GM12878 (cell line): ENCODE measurements around the gene ISG15. TPM values are rescaled to one million over a fixed set of nuclear protein-coding genes. Genes with fewer than 3 reads are reported as not detected.

Source experiments
- ATAC-seq: fragments of 200-7000 bp; cut with Tn5 transposase; 3 replicates; pipeline ENCODE4 v1.9.1; 2020; ENCODE audit warnings: mild to moderate bottlenecking, moderate library complexity
- BruUV-seq: library from RNA; stranded (reverse); fragments of 400-500 nt; replicated peaks from 2 replicates; lab custom pipeline; 2021; lab: Mats Ljungman, UMichigan
- CTCF ChIA-PET: fragments of 300-600 bp; sonication (Branson Sonifier 250); formaldehyde crosslinking; extraction: SDS; loops from one replicate; lab custom pipeline; 2021; ENCODE audit warnings: inconsistent platforms; lab: Yijun Ruan, JAX
- POLR2A ChIA-PET: fragments of 350-600 bp; formaldehyde crosslinking; extraction: SDS; loops from one replicate; lab custom pipeline; 2021; ENCODE audit warnings: inconsistent platforms; lab: Charles Lee
- RAD21 ChIA-PET: fragments of 300-600 bp; sonication (Branson Sonifier 250); formaldehyde crosslinking; loops from one replicate; lab custom pipeline; 2023; ENCODE audit warnings: antibody characterized with exemption; ENCODE audit not compliant: unreplicated experiment; lab: Charles Lee
- SMC1A ChIA-PET: fragments of 300-600 bp; sonication (Branson Sonifier 250); formaldehyde crosslinking; loops from one replicate; lab custom pipeline; 2023; ENCODE audit not compliant: unreplicated experiment, uncharacterized antibody; lab: Charles Lee
- DNase-seq: peaks from one replicate; pipeline ENCODE4 v3.0.0-alpha.2; 2011; ENCODE audit warnings: low read depth, low spot score
- FAIRE-seq: peaks from 3 replicates; lab custom pipeline; 2011; peaks lifted over from hg19 to GRCh38; lab: Jason Lieb, UNC
- H2AFZ ChIP-seq: 2 replicates; pipeline ENCODE4 v1.6.0; 2011; ENCODE audit warnings: low read depth, low read length, control low read depth; ENCODE audit not compliant: control insufficient read depth
- H3K27ac ChIP-seq: 2 replicates; pipeline ENCODE4 v1.5.1; 2011; ENCODE audit warnings: control low read depth; ENCODE audit not compliant: control insufficient read depth, insufficient read depth
- H3K27me3 ChIP-seq, 2 experiments: replicated peaks in 1 of 2; 2 replicates each; pipeline versions ENCODE4 v1.6.0 to v1.6.1; 2011; ENCODE audit warnings: low read length in 1 of 2; ENCODE audit not compliant: control insufficient read depth in 2 of 2, insufficient read depth in 2 of 2
- H3K36me3 ChIP-seq, 2 experiments: 2 replicates each; pipeline ENCODE4 v1.5.1; 2011; ENCODE audit warnings: low read length in 1 of 2; ENCODE audit not compliant: control insufficient read depth in 2 of 2, insufficient read depth in 2 of 2
- H3K4me1 ChIP-seq: 2 replicates; pipeline ENCODE4 v1.6.1; 2011; ENCODE audit warnings: mild to moderate bottlenecking, low read length, moderate library complexity, mixed read lengths; ENCODE audit not compliant: control insufficient read depth, insufficient read depth
- H3K4me2 ChIP-seq: 2 replicates; pipeline ENCODE4 v1.6.0; 2011; ENCODE audit warnings: control low read depth; ENCODE audit not compliant: control insufficient read depth, insufficient read depth
- H3K4me3 ChIP-seq: fragments of 200-600 bp; sonication (generic); 2 replicates; pipeline ENCODE4 v1.5.1; 2016
- H3K79me2 ChIP-seq: 2 replicates; pipeline ENCODE4 v1.6.0; 2011; ENCODE audit warnings: low read length; ENCODE audit not compliant: control insufficient read depth, insufficient read depth
- H3K9ac ChIP-seq: 2 replicates; pipeline ENCODE4 v1.8.0; 2011; ENCODE audit warnings: low read length, control low read depth, mixed read lengths; ENCODE audit not compliant: control insufficient read depth, insufficient read depth
- H3K9me3 ChIP-seq: replicated peaks from 3 replicates; pipeline ENCODE4 v1.5.1; 2011; ENCODE audit warnings: mild to moderate bottlenecking, low read length; ENCODE audit not compliant: control insufficient read depth, insufficient read depth
- H4K20me1 ChIP-seq: 2 replicates; pipeline ENCODE4 v1.6.0; 2011; ENCODE audit not compliant: control insufficient read depth, insufficient read depth
- CEBPB ChIP-seq, 2 experiments: fragments of 150-350 bp in 1 of 2; IDR thresholded peaks; 2 replicates each; pipeline ENCODE4 v1.6.1; 2012 to 2014; ENCODE audit warnings: low read depth in 2 of 2, low read length in 2 of 2, borderline replicate concordance in 1 of 2, inconsistent platforms in 1 of 2
- HSF1 ChIP-seq: fragments of 150-350 bp; IDR thresholded peaks from 2 replicates; pipeline ENCODE4 v1.6.1; 2014; ENCODE audit warnings: mild to moderate bottlenecking, low read depth, low read length
- IRF4 ChIP-seq: IDR thresholded peaks from 2 replicates; pipeline ENCODE4 v1.6.1; 2011; ENCODE audit warnings: low read depth, low read length
- JUNB ChIP-seq: IDR thresholded peaks from 2 replicates; pipeline ENCODE4 v1.6.1; 2016; ENCODE audit warnings: antibody characterized with exemption, mild to moderate bottlenecking
- PRDM15 ChIP-seq: fragments of 450-650 bp; formaldehyde crosslinking; IDR thresholded peaks from 2 replicates; pipeline ENCODE4 v1.4.0; 2020; ENCODE audit warnings: mild to moderate bottlenecking, moderate library complexity
- SIX5 ChIP-seq: IDR thresholded peaks from 2 replicates; pipeline ENCODE4 v1.6.1; 2011; ENCODE audit warnings: mild to moderate bottlenecking, low read depth, low read length, moderate library complexity; ENCODE audit not compliant: severe bottlenecking
- SREBF1 ChIP-seq: IDR thresholded peaks from 2 replicates; pipeline ENCODE4 v1.6.1; 2012; ENCODE audit warnings: mild to moderate bottlenecking, low read length
- SUPT20H ChIP-seq: IDR thresholded peaks from 2 replicates; pipeline ENCODE4 v1.6.1; 2011; ENCODE audit warnings: low read depth, mild to moderate bottlenecking, low read length, moderate library complexity, borderline replicate concordance; ENCODE audit not compliant: control insufficient read depth
- TAF1 ChIP-seq: IDR thresholded peaks from 2 replicates; pipeline ENCODE4 v1.6.1; 2011; ENCODE audit warnings: mild to moderate bottlenecking, low read depth, low read length, borderline replicate concordance
- WGBS: methylation state at CpG from one replicate; pipeline ENCODE4 v1.1.6; 2016; ENCODE audit warnings: low lambda C conversion rate; ENCODE audit not compliant: insufficient replicate concordance, insufficient coverage; ENCODE audit errors: missing lambda C conversion rate; 5-methylcytosine and 5-hydroxymethylcytosine counted together
- in situ Hi-C: fragments of 300-500 bp; cut with MboI; formaldehyde crosslinking; loops from 9 replicates; pipeline ENCODE4 v1.14.3; 2018; ENCODE audit warnings: mixed read lengths
- intact Hi-C: fragments of 100-400 bp; cut with micrococcal nuclease; formaldehyde crosslinking; loops from one replicate; pipeline ENCODE4 v1.14.2; 2022; ENCODE audit not compliant: unreplicated experiment
- polyA plus RNA-seq, 11 experiments: library from polyadenylated mRNA; depleted of rRNA in 4 of 11; unstranded in 6 of 11; stranded (reverse) in 5 of 11; fragments of >200 nt; fragmentation: Nextera tagmentation in 4 of 11; fragmentation: Illumina TruSeq in 1 of 11; extraction: Ambion mirVana in 4 of 11; extraction: Trizol in 1 of 11; gene quantifications; 1 replicate in 1 of 11; 2 replicates in 10 of 11; pipeline versions ENCODE4 v1.2.1 to v1.2.3, GENCODE V29; 2011 to 2016; ENCODE audit warnings: inconsistent platforms in 2 of 11, missing spikeins in 2 of 11, low read depth in 1 of 11
- total RNA-seq, 4 experiments: library from RNA; depleted of rRNA in 3 of 4; stranded (reverse); fragments of >200 nt in 3 of 4; fragmentation: Illumina TruSeq in 1 of 4; extraction: Trizol in 1 of 4; gene quantifications; 2 replicates each; pipeline versions ENCODE4 v1.2.1 to v1.2.3, GENCODE V29; 2013 to 2021
- TF ChIP-seq, protein P1 (sequence below): fragments of 450-650 bp; IDR thresholded peaks from 2 replicates; pipeline ENCODE4 v1.6.1; 2018; ENCODE audit warnings: mild to moderate bottlenecking, low read depth, moderate library complexity; ENCODE audit not compliant: partially characterized antibody
- TF ChIP-seq, protein P2 (sequence below), 3 experiments: IDR thresholded peaks in 2 of 3; conservative IDR thresholded peaks in 1 of 3; 2 replicates each; pipeline ENCODE4 v1.5.1; 2011; ENCODE audit warnings: low read depth in 3 of 3, low read length in 3 of 3, mild to moderate bottlenecking in 3 of 3, control low read depth in 2 of 3, moderate library complexity in 2 of 3, inconsistent platforms in 1 of 3, mixed read lengths in 1 of 3; ENCODE audit not compliant: control insufficient read depth in 2 of 3, insufficient read depth in 1 of 3; ENCODE audit errors: extremely low read depth in 1 of 3

Gene ISG15
- total and polyA plus RNA-seq, 10 of the 15 experiments (the other 5 are each of a cell fraction or from before 2014, with no cell fraction given) = 7.8 to 384 (median 274) TPM

DNA sequence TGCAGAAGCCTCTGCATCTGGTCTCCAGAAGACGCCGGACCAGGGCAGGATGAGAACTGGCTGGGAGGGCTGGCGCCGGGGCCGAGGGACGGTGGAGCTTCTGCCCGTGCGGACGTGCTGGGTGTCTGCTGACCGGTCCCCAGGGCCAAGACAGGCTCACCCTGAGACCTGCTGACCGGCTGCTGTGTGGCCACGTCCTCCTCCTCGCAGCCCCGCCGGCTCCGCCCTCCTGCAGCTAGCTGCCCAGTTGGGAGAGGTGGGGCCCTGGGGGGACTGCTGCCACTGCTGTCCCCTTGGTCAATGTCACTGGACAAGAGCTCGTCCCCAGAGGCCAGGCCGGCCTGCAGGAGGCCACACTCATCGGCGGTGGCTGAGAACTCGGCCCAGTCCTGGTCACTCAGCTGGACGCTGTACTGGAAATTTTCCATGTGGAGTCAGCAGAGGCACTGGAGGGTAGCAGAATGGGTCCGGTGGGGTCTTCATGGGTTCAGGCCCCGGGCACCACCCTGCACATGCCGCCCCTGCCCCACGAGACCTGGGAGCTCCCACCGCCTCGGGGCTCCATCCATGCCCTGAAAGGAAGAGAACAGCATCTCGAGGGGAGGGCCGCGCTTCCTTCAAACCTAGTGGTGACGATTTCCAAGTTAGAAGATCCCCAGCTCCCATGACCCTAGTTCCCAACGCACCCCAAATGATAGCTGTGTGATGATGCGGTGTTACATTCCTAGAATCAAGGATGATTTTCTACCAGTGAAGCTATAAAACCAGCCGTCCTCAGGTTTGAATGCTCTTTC lies 32.5 kb upstream of the ISG15 start:
- POLR2A ChIA-PET = interaction anchor here (0.8 kb wide), 2 partner anchors 14 to 33 kb away, joined by 3 read pairs; partner anchors contain the start of genes ISG15 and PLEKHN1
- no peak for ATAC-seq
- Histone ChIP-seq H3K4me1 (no peaks in the 10 kb centered on the region), H3K9me3 (no peaks in the 10 kb centered on the region; the same call in 2 of the 3 replicates), H3K79me2 (no peaks in the 10 kb centered on the region), H4K20me1 (no peaks in the 10 kb centered on the region), H3K4me3 (no peak overlapping the region), H3K9ac (no peak overlapping the region), H3K27ac (no peak overlapping the region), H2AFZ (no peak overlapping the region), H3K4me2 (no peak overlapping the region), H3K36me3 (no peaks in the 10 kb centered on the region), H3K27me3 (no peaks in the 10 kb centered on the region)
- FAIRE-seq = no peak
- SMC1A ChIA-PET = interaction anchor here (0.6 to 2.2 kb wide), 4 partner anchors 12 to 207 kb away, joined by 3 to 5 read pairs (median 3); no protein-coding TSS in a partner anchor
- RAD21 ChIA-PET = interaction anchor here (1.1 to 1.5 kb wide), 3 partner anchors 9 to 83 kb away, joined by 3 to 6 read pairs (median 4); no protein-coding TSS in a partner anchor
- BruUV-seq = no TSS peak
- intact Hi-C loops (no loop called here), in situ Hi-C loops (loop anchor here (5.0 kb wide), 1 partner anchor 82 kb away; no protein-coding TSS in a partner anchor)
- DNase-seq = no peak
- CTCF ChIA-PET = interaction anchor here (1.6 to 8.0 kb wide), 5 partner anchors 12 to 83 kb away, joined by 4 to 56 read pairs (median 12); no protein-coding TSS in a partner anchor
- WGBS = 55% methylated on average over 35 of the region's 35 CpGs
- TF ChIP-seq TAF1 (no peak), CEBPB (IDR thresholded peaks at IDR 0.05; ENCODE audit: borderline replicate concordance in 1 of 2, low read depth in 2 of 2, low read length in 2 of 2) (no peak), IRF4 (no peak), JUNB (no peak), SUPT20H (no peak), SIX5 (no peak), SREBF1 (no peak), PRDM15 (no peak), HSF1 (no peak)
- TF ChIP-seq, protein P1, sequence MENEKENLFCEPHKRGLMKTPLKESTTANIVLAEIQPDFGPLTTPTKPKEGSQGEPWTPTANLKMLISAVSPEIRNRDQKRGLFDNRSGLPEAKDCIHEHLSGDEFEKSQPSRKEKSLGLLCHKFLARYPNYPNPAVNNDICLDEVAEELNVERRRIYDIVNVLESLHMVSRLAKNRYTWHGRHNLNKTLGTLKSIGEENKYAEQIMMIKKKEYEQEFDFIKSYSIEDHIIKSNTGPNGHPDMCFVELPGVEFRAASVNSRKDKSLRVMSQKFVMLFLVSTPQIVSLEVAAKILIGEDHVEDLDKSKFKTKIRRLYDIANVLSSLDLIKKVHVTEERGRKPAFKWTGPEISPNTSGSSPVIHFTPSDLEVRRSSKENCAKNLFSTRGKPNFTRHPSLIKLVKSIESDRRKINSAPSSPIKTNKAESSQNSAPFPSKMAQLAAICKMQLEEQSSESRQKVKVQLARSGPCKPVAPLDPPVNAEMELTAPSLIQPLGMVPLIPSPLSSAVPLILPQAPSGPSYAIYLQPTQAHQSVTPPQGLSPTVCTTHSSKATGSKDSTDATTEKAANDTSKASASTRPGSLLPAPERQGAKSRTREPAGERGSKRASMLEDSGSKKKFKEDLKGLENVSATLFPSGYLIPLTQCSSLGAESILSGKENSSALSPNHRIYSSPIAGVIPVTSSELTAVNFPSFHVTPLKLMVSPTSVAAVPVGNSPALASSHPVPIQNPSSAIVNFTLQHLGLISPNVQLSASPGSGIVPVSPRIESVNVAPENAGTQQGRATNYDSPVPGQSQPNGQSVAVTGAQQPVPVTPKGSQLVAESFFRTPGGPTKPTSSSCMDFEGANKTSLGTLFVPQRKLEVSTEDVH = no peak
- TF ChIP-seq, protein P2, sequence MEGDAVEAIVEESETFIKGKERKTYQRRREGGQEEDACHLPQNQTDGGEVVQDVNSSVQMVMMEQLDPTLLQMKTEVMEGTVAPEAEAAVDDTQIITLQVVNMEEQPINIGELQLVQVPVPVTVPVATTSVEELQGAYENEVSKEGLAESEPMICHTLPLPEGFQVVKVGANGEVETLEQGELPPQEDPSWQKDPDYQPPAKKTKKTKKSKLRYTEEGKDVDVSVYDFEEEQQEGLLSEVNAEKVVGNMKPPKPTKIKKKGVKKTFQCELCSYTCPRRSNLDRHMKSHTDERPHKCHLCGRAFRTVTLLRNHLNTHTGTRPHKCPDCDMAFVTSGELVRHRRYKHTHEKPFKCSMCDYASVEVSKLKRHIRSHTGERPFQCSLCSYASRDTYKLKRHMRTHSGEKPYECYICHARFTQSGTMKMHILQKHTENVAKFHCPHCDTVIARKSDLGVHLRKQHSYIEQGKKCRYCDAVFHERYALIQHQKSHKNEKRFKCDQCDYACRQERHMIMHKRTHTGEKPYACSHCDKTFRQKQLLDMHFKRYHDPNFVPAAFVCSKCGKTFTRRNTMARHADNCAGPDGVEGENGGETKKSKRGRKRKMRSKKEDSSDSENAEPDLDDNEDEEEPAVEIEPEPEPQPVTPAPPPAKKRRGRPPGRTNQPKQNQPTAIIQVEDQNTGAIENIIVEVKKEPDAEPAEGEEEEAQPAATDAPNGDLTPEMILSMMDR (IDR thresholded peaks at IDR 0.05 in 2 of 3, conservative IDR thresholded peaks at IDR 0.05 in 1 of 3; ENCODE audit: control insufficient read depth in 2 of 3, extremely low read depth in 1 of 3, insufficient read depth in 1 of 3, low read depth in 3 of 3, low read length in 3 of 3) = no peak
